ENCODE measurements around the gene PDIA2. TPM values are rescaled to one million over a fixed set of nuclear protein-coding genes. Genes with fewer than 3 reads are reported as not detected.
"Not testable (repeated sequence)": the region's sequence is repeated elsewhere in the genome, so short reads cannot be mapped to it uniquely, and the experiment has no call there.

The PDIA2 gene
- polyA plus RNA-seq, 2 donors: 0.27 to 0.53 TPM

DNA sequence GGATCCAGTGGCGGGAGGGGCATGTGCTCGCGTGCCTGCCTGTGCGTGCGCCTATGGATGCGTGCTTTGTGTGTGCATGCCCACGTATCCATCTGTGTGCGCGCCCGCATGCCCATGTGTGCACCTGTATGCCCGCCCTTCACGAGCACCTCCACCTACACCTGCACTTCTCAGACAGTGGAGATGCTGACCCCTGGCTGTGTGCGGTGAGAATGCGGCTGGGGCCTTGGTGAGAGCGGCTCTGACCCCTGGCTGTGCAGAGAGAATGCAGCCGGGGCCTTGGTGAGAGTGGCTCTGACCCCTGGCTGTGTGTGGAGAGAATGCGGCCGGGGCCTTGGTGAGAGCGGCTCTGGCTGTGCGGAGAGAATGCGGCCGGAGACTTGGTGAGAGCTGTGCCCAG is 35.7 kb downstream of the PDIA2 start:
- peaks cover 8 to 29% of the 10 kb centered on the region in 2 donors for H3K36me3 ChIP-seq (ENCODE audit: control insufficient read depth in 2 of 2, insufficient read depth in 2 of 2, low read length in 1 of 2)
- no peaks in the 10 kb centered on the region for H3K27me3 ChIP-seq (ENCODE audit: control insufficient read depth in 1 of 2, insufficient read depth in 2 of 2, low read length in 2 of 2)
- 89 to 93% methylated on average over 22 of the region's 22 CpGs for WGBS, 2 donors

DNA sequence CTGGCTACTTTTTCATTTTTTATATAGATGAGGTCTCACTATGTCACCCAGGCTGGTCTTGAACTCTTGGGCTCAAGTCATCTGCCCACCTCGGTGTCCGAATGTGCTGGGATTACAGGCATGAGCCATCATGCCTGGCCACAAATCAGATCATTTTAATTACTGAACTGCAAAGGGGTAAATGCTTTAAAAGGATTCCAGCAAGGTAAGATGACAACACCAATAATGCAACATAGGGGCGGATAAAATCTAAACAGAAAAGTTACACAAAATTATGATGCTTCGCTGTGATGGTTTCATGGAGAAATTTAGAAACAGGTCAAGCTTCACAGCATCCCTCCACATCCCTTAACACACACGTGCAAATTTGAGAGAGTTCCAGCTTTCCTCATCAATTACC is 37.2 kb downstream of the PDIA2 start:
- Histone ChIP-seq H3K36me3 (ENCODE audit: control insufficient read depth in 2 of 2, insufficient read depth in 2 of 2, low read length in 1 of 2) (peaks cover 3 to 22% of the 10 kb centered on the region in 2 donors), H3K9me3 (ENCODE audit: control insufficient read depth in 2 of 2, insufficient read depth in 1 of 2, low read depth in 1 of 2, low read length in 1 of 2) (no peaks in the 10 kb centered on the region), H3K27ac (ENCODE audit: low read depth in 2 of 2, low read length in 1 of 2) (no peak overlapping the region), H3K4me1 (ENCODE audit: control insufficient read depth in 2 of 2, insufficient read depth in 2 of 2, low read length in 1 of 2) (peaks cover 6 to 8% of the 10 kb centered on the region in 2 donors), H3K4me3 (ENCODE audit: low read depth in 1 of 2, low read length in 2 of 2) (no peak overlapping the region), H3K27me3 (ENCODE audit: control insufficient read depth in 1 of 2, insufficient read depth in 2 of 2, low read length in 2 of 2) (no peaks in the 10 kb centered on the region)
- 87 to 88% methylated on average over 5 of the region's 5 CpGs for WGBS, 2 donors

More for the DNA sequence above, 35.7 kb downstream of the PDIA2 start:
- no peaks in the 10 kb centered on the region for H3K9me3 ChIP-seq (ENCODE audit: control insufficient read depth in 2 of 2, insufficient read depth in 1 of 2, low read depth in 1 of 2, low read length in 1 of 2)
- H3K4me3 ChIP-seq (ENCODE audit: low read depth in 1 of 2, low read length in 2 of 2): no peak overlapping the region
- H3K4me1 ChIP-seq (ENCODE audit: control insufficient read depth in 2 of 2, insufficient read depth in 2 of 2, low read length in 1 of 2): no peaks in the 10 kb centered on the region
- H3K27ac ChIP-seq (ENCODE audit: low read depth in 2 of 2, low read length in 1 of 2): no peak overlapping the region

DNA sequence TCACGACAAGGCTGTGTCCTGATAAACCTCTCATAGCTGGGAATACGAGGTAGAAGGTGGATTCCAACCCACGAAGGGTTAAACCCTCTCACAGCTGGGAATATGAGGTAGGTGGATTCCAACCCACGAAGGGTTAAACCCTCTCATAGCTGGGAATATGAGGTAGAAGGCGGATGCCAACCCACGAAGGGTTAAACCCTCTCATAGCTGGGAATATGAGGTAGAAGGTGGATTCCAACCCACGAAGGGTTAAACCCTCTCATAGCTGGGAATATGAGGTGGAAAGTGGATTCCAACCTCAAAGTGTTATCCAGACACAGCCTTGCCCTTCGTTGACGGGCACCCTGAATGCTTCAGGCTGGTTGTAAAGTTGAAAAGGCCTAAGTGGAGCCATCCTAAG is 38.6 kb downstream of the PDIA2 start:
- peaks cover 3 to 26% of the 10 kb centered on the region in 2 donors for H3K36me3 ChIP-seq (ENCODE audit: control insufficient read depth in 2 of 2, insufficient read depth in 2 of 2, low read length in 1 of 2)
- no peaks in the 10 kb centered on the region for H3K27me3 ChIP-seq (ENCODE audit: control insufficient read depth in 1 of 2, insufficient read depth in 2 of 2, low read length in 2 of 2)
- WGBS, 2 donors: 72 to 75% methylated on average over 9 of the region's 9 CpGs
- no peak overlapping the region for H3K27ac ChIP-seq (ENCODE audit: low read depth in 2 of 2, low read length in 1 of 2)
- no peak overlapping the region for H3K4me3 ChIP-seq (ENCODE audit: low read depth in 1 of 2, low read length in 2 of 2)
- peaks cover 6 to 13% of the 10 kb centered on the region in 2 donors for H3K4me1 ChIP-seq (ENCODE audit: control insufficient read depth in 2 of 2, insufficient read depth in 2 of 2, low read length in 1 of 2)
- H3K9me3 ChIP-seq (ENCODE audit: control insufficient read depth in 2 of 2, insufficient read depth in 1 of 2, low read depth in 1 of 2, low read length in 1 of 2): no peaks in the 10 kb centered on the region

DNA sequence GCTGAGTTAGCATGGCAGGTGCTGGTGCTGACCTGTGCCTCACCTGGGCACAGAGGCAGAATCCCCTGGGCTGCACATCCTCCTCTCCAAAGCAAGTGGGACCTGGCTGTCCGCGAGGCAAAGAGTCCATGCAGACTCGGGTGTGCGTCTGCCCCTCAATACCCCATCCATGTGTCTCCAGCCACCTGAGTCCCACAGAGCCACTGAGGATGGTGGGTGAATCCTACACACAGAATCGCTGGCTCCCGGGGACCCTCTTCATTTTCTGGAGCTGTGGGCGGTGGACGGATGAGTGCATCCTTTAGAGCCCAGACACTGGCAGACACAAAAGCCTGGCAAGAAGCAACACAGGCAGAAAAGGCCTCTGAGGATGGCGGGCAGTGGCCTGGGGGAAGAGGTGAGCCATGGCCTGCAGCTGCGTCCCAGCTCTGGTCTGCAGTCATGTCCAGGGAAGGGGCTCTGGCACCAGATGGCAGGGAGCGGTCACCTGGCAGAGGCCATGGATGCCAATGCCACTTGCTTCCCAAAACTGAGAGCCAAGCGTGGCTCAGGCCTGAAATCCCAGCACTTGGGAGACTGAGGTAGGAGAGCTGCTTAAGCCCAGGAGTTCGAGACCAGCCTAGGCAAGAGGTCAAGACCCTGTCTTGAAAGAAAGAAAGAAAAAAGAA is 39.6 kb downstream of the PDIA2 start:
- H3K9me3 ChIP-seq (ENCODE audit: control insufficient read depth in 2 of 2, insufficient read depth in 1 of 2, low read depth in 1 of 2, low read length in 1 of 2): no peaks in the 10 kb centered on the region
- H3K27me3 ChIP-seq (ENCODE audit: control insufficient read depth in 1 of 2, insufficient read depth in 2 of 2, low read length in 2 of 2): no peaks in the 10 kb centered on the region
- no peak overlapping the region for H3K27ac ChIP-seq (ENCODE audit: low read depth in 2 of 2, low read length in 1 of 2)
- no peak overlapping the region for H3K4me3 ChIP-seq (ENCODE audit: low read depth in 1 of 2, low read length in 2 of 2)
- H3K4me1 ChIP-seq (ENCODE audit: control insufficient read depth in 2 of 2, insufficient read depth in 2 of 2, low read length in 1 of 2): peaks cover 6 to 17% of the 10 kb centered on the region in 2 donors
- WGBS, 2 donors: 92 to 93% methylated on average over 13 of the region's 13 CpGs
- peaks cover 3 to 23% of the 10 kb centered on the region in 2 donors for H3K36me3 ChIP-seq (ENCODE audit: control insufficient read depth in 2 of 2, insufficient read depth in 2 of 2, low read length in 1 of 2)

DNA sequence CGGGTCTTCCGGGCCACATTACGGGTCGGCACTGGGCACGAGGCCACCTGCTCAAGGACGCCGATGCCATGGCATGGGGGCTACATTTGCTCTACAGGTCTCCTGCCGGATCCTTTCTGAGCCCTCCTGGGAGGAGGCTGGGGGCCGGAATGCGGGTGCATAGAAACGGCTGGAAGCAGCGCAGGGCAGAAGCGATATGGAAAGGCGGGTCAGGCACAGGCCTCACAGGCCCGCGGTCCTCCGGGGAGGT is 41.2 kb downstream of the PDIA2 start:
- Histone ChIP-seq H3K27ac (ENCODE audit: low read depth in 2 of 2, low read length in 1 of 2) (no peak overlapping the region), H3K4me1 (ENCODE audit: control insufficient read depth in 2 of 2, insufficient read depth in 2 of 2, low read length in 1 of 2) (peaks cover 6 to 19% of the 10 kb centered on the region in 2 donors)

DNA sequence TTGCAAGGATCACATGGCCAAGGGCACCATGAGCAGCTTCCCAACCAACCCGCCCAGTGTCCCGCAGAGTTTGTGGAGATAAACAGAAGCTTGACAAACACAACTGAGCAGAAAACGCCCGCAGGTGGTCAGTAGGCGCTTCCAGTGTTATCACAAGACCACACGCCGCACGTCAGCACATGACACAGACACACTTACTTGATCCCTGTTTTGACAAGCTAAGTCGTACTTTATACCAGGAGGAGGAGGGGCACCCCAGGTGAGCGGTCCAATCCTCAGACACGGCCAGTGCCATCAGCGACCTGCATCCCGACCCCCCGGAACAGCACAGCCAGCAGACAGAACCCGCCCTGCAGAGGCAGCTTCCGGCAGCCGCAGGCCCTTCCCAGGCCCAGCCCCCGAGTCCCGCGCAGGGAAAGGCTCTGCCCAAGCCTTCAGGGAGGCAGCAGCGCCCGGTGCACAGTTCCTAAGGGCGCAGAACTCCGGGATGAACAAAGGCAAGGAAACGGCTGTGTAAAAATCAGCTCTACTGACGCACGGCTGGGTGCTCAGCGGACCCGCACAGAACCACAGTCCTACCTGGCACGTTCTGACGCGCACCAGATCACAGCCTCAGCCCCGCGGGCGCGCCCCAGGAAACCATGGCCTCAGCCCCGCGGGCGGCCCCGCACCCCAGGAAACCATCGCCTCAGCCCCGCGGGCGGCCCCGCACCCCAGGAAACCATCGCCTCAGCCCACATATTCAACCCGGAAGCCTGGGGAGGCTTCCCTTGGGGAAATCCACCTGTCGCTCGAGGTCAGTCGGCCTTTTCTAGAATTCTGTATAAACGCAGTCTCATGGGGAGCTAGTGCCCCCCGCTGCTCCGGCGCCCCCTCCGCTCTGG is 41.7 kb downstream of the PDIA2 start:
- peaks cover 6 to 19% of the 10 kb centered on the region in 2 donors for H3K4me1 ChIP-seq (ENCODE audit: control insufficient read depth in 2 of 2, insufficient read depth in 2 of 2, low read length in 1 of 2)
- no peaks in the 10 kb centered on the region for H3K27me3 ChIP-seq (ENCODE audit: control insufficient read depth in 1 of 2, insufficient read depth in 2 of 2, low read length in 2 of 2)
- no peak overlapping the region for H3K27ac ChIP-seq (ENCODE audit: low read depth in 2 of 2, low read length in 1 of 2)
- peaks cover 0 to 11% of the 10 kb centered on the region in 2 donors for H3K36me3 ChIP-seq (ENCODE audit: control insufficient read depth in 2 of 2, insufficient read depth in 2 of 2, low read length in 1 of 2)
- no peak overlapping the region for H3K4me3 ChIP-seq (ENCODE audit: low read depth in 1 of 2, low read length in 2 of 2)
- WGBS, 2 donors: 52 to 57% methylated on average over 51 to 55 of the region's 55 CpGs
- H3K9me3 ChIP-seq (ENCODE audit: control insufficient read depth in 2 of 2, insufficient read depth in 1 of 2, low read depth in 1 of 2, low read length in 1 of 2): no peaks in the 10 kb centered on the region

More for the DNA sequence above, 41.2 kb downstream of the PDIA2 start:
- H3K4me3 ChIP-seq (ENCODE audit: low read depth in 1 of 2, low read length in 2 of 2): no peak overlapping the region
- H3K36me3 ChIP-seq (ENCODE audit: control insufficient read depth in 2 of 2, insufficient read depth in 2 of 2, low read length in 1 of 2): peaks cover 0 to 14% of the 10 kb centered on the region in 2 donors
- H3K27me3 ChIP-seq (ENCODE audit: control insufficient read depth in 1 of 2, insufficient read depth in 2 of 2, low read length in 2 of 2): no peaks in the 10 kb centered on the region
- 91 to 92% methylated on average over 17 of the region's 17 CpGs for WGBS, 2 donors
- H3K9me3 ChIP-seq (ENCODE audit: control insufficient read depth in 2 of 2, insufficient read depth in 1 of 2, low read depth in 1 of 2, low read length in 1 of 2): no peaks in the 10 kb centered on the region

DNA sequence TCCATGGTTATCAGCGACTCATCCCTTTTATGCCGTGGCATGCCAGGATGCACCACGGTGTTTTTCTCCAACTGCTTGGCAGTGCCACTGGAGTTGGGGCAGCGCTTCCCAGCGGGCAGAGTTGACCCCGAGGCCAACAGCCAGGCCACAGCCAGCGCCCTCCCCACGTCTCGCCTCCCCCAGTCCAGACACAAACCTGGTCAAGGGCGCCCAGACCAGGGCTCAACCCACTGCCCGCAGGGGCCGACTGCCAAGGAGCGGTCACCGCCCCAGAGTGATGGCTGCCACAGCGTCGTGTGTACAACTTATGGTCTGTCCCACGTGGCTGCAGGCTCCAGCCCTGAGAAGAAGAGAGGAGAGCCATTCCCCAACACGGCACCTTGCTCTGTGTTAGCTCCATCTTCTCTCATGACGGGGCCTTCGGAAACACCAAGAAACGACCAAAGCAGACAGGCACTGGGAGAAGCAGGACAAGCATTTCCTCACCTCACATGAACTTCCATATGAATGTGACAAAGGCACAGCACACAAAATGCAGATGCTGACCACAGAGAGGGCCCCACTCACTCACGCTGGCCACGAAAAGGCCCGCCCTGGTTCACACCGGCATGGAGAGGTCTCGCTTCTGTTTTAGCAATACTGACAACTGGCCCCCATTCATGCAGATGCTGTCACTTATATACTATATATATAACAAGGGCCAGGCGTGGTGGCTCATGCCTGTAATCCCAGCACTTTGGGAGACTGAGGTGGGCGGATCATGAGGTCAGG is 42.6 kb downstream of the PDIA2 start:
- Histone ChIP-seq H3K9me3 (ENCODE audit: control insufficient read depth in 2 of 2, insufficient read depth in 1 of 2, low read depth in 1 of 2, low read length in 1 of 2) (no peaks in the 10 kb centered on the region), H3K27ac (ENCODE audit: low read depth in 2 of 2, low read length in 1 of 2) (no peak overlapping the region), H3K4me1 (ENCODE audit: control insufficient read depth in 2 of 2, insufficient read depth in 2 of 2, low read length in 1 of 2) (peaks cover 6 to 19% of the 10 kb centered on the region in 2 donors), H3K27me3 (ENCODE audit: control insufficient read depth in 1 of 2, insufficient read depth in 2 of 2, low read length in 2 of 2) (no peaks in the 10 kb centered on the region), H3K36me3 (ENCODE audit: control insufficient read depth in 2 of 2, insufficient read depth in 2 of 2, low read length in 1 of 2) (peaks cover 0 to 11% of the 10 kb centered on the region in 2 donors), H3K4me3 (ENCODE audit: low read depth in 1 of 2, low read length in 2 of 2) (no peak overlapping the region)
- whole genome bisulfite sequencing, 2 donors: 86% methylated on average over 28 of the region's 28 CpGs

DNA sequence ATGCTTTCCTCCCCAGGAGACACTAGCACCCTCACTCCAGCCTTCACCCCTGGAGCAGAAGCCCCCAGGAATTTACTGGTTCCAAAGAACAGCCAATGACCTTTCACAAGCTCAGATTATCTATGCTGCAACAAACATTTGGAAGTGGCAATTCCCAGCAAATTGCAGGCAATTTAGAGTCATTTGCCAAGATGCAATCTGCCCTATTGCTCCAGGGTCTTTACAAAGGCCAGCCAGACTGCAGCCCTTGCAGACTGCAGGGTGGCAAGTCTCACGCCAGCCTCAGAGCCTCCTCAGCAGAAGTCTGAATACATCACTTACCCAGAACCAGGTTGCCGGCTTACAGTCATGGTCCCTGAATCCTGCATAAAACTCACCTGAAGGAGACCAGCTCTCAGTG is 47.8 kb downstream of the PDIA2 start:
- H3K4me3 ChIP-seq (ENCODE audit: low read depth in 1 of 2, low read length in 2 of 2): no peak overlapping the region
- no peak overlapping the region for H3K27ac ChIP-seq (ENCODE audit: low read depth in 2 of 2, low read length in 1 of 2)
- peaks cover 0 to 2% of the 10 kb centered on the region in 2 donors for H3K36me3 ChIP-seq (ENCODE audit: control insufficient read depth in 2 of 2, insufficient read depth in 2 of 2, low read length in 1 of 2)
- H3K27me3 ChIP-seq (ENCODE audit: control insufficient read depth in 1 of 2, insufficient read depth in 2 of 2, low read length in 2 of 2): no peaks in the 10 kb centered on the region
- no peaks in the 10 kb centered on the region for H3K9me3 ChIP-seq (ENCODE audit: control insufficient read depth in 2 of 2, insufficient read depth in 1 of 2, low read depth in 1 of 2, low read length in 1 of 2)
- WGBS, 2 donors: 61 to 86% methylated on average over 2 of the region's 2 CpGs
- peaks cover 0 to 6% of the 10 kb centered on the region in 2 donors for H3K4me1 ChIP-seq (ENCODE audit: control insufficient read depth in 2 of 2, insufficient read depth in 2 of 2, low read length in 1 of 2)

DNA sequence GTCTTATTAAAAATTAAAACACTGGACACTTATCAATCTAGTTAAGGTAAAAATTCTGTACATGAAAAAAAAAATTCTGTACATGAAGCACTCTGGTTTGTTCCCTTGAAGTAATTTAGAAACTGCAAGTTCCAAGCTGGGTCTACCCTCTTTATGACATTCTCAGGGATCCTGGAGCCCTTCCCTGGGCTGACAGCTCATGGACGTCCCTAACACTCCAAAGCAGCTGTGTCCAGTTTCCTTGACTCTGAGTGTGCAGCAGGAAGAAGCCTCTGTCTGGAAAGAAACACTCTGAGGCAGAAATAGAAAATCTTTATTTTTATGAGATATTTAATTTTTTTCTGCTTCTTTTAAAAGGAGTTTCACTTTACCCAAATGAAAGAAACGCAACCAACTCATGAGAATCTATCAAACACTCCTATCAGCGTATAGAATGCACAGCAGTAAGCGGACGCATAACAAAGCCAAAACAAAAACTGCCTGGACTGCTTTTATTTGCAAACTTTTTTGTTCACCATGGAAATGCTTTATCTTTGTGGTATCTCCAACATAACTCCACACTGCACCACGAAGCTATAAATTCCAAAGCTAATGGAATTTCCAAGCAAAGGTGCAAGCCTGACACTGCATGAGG is 48.3 kb downstream of the PDIA2 start:
- H3K27ac ChIP-seq (ENCODE audit: low read depth in 2 of 2, low read length in 1 of 2); H3K36me3 ChIP-seq (ENCODE audit: control insufficient read depth in 2 of 2, insufficient read depth in 2 of 2, low read length in 1 of 2); H3K4me3 ChIP-seq (ENCODE audit: low read depth in 1 of 2, low read length in 2 of 2); H3K4me1 ChIP-seq (ENCODE audit: control insufficient read depth in 2 of 2, insufficient read depth in 2 of 2, low read length in 1 of 2); H3K27me3 ChIP-seq (ENCODE audit: control insufficient read depth in 1 of 2, insufficient read depth in 2 of 2, low read length in 2 of 2); H3K9me3 ChIP-seq (ENCODE audit: control insufficient read depth in 2 of 2, insufficient read depth in 1 of 2, low read depth in 1 of 2, low read length in 1 of 2): not testable (repeated sequence)
- WGBS, 2 donors: 64 to 66% methylated on average over 6 of the region's 6 CpGs

Data from esophagus (tissue), 2 donors.